Muscle layer of colon (tissue), 2 donors: ENCODE results near the gene OR2T2.
"Not testable (repeated sequence)": the region's sequence is repeated elsewhere in the genome, so short reads cannot be mapped to it uniquely, and the experiment has no call there.

ENCODE experiments used
- H3K27ac ChIP-seq: one replicate; pipeline ENCODE4 v1.7.0; 2013; ENCODE audit warnings: low read depth, mild to moderate bottlenecking, low read length, moderate library complexity
- H3K27me3 ChIP-seq, 2 donors: one replicate each; pipeline ENCODE4 v1.7.0; 2013; ENCODE audit warnings: low read length in 2 of 2, mild to moderate bottlenecking in 2 of 2; ENCODE audit not compliant: insufficient read depth in 2 of 2, control insufficient read depth in 1 of 2
- H3K36me3 ChIP-seq: one replicate; pipeline ENCODE4 v1.7.0; 2013; ENCODE audit warnings: mild to moderate bottlenecking, low read length; ENCODE audit not compliant: insufficient read depth
- H3K4me1 ChIP-seq: one replicate; pipeline ENCODE4 v1.7.0; 2013; ENCODE audit warnings: mild to moderate bottlenecking, low read length; ENCODE audit not compliant: insufficient read depth
- H3K4me3 ChIP-seq, 2 donors: one replicate each; pipeline ENCODE4 v1.7.0; 2013; ENCODE audit warnings: low read length in 2 of 2, low read depth in 1 of 2, mild to moderate bottlenecking in 1 of 2, moderate library complexity in 1 of 2
- H3K9ac ChIP-seq: one replicate; pipeline ENCODE4 v1.7.0; 2013; ENCODE audit warnings: low read length
- H3K9me3 ChIP-seq: one replicate; pipeline ENCODE4 v1.7.0; 2013; ENCODE audit warnings: mild to moderate bottlenecking, low read length
- donor health status: abdominal sarcoma.
- donor health status: Adenocarcinoma of cecum.

OR2T2 gene

GRCh38 chr1:248455045-248455444 lies 9.6 kb downstream of the OR2T2 start:
- not testable (repeated sequence) for H3K27me3 ChIP-seq, H3K9ac ChIP-seq, H3K27ac ChIP-seq, H3K4me3 ChIP-seq, H3K36me3 ChIP-seq, H3K4me1 ChIP-seq, H3K9me3 ChIP-seq

- H3K9ac ChIP-seq, H3K36me3 ChIP-seq, H3K9me3 ChIP-seq, H3K27ac ChIP-seq, H3K4me1 ChIP-seq, H3K27me3 ChIP-seq, H3K4me3 ChIP-seq: not testable (repeated sequence)
Observed at GRCh38 chr1:248456635-248457034, 11.2 kb downstream of the OR2T2 start.

GRCh38 chr1:248459117-248459516 lies 13.7 kb downstream of the OR2T2 start:
- not testable (repeated sequence) for H3K9me3 ChIP-seq, H3K27ac ChIP-seq, H3K9ac ChIP-seq, H3K27me3 ChIP-seq, H3K36me3 ChIP-seq, H3K4me1 ChIP-seq, H3K4me3 ChIP-seq

GRCh38 chr1:248471154-248471553 lies 25.7 kb downstream of the OR2T2 start:
- H3K9ac ChIP-seq = no peak overlapping the region
- H3K4me3 ChIP-seq = no peak overlapping the region
- H3K27me3 ChIP-seq = no peaks in the 10 kb centered on the region
- no peaks in the 10 kb centered on the region for H3K36me3 ChIP-seq
- H3K27ac ChIP-seq = no peak overlapping the region
- no peaks in the 10 kb centered on the region for H3K9me3 ChIP-seq
- no peaks in the 10 kb centered on the region for H3K4me1 ChIP-seq

GRCh38 chr1:248472111-248472510 lies 26.7 kb downstream of the OR2T2 start:
- not testable (repeated sequence) for H3K4me3 ChIP-seq, H3K4me1 ChIP-seq, H3K36me3 ChIP-seq, H3K27me3 ChIP-seq, H3K27ac ChIP-seq, H3K9ac ChIP-seq, H3K9me3 ChIP-seq

GRCh38 chr1:248473051-248473450 lies 27.6 kb downstream of the OR2T2 start, which contains the start of gene OR2T3:
TSS of gene OR2T3 (plus strand) at chr1:248473351. CDS start at chr1:248473351, 0 bp downstream.
- not testable (repeated sequence) for H3K9ac ChIP-seq, H3K27me3 ChIP-seq, H3K4me1 ChIP-seq, H3K4me3 ChIP-seq, H3K36me3 ChIP-seq, H3K27ac ChIP-seq, H3K9me3 ChIP-seq

GRCh38 chr1:248475660-248476059 lies 30.2 kb downstream of the OR2T2 start:
- not testable (repeated sequence) for H3K9me3 ChIP-seq, H3K4me1 ChIP-seq, H3K4me3 ChIP-seq, H3K36me3 ChIP-seq, H3K9ac ChIP-seq, H3K27me3 ChIP-seq, H3K27ac ChIP-seq

- H3K9me3 ChIP-seq, H3K27ac ChIP-seq, H3K4me3 ChIP-seq, H3K27me3 ChIP-seq, H3K9ac ChIP-seq, H3K4me1 ChIP-seq, H3K36me3 ChIP-seq: not testable (repeated sequence)
Observed at GRCh38 chr1:248481686-248482579, 36.5 kb downstream of the OR2T2 start.

GRCh38 chr1:248488289-248488688 lies 42.9 kb downstream of the OR2T2 start, which contains the start of gene OR2T5:
TSS of gene OR2T5 (plus strand) at chr1:248488589. CDS start at chr1:248488589, 0 bp downstream.
- H3K27me3 ChIP-seq, H3K9me3 ChIP-seq, H3K4me1 ChIP-seq, H3K4me3 ChIP-seq, H3K27ac ChIP-seq, H3K9ac ChIP-seq, H3K36me3 ChIP-seq: not testable (repeated sequence)

GRCh38 chr1:248496661-248497060 lies 51.2 kb downstream of the OR2T2 start:
- not testable (repeated sequence) for H3K4me1 ChIP-seq, H3K36me3 ChIP-seq, H3K9me3 ChIP-seq, H3K27me3 ChIP-seq, H3K9ac ChIP-seq, H3K27ac ChIP-seq, H3K4me3 ChIP-seq

GRCh38 chr1:248500305-248501035 lies 55.0 kb downstream of the OR2T2 start:
- H3K9me3 ChIP-seq, H3K9ac ChIP-seq, H3K4me3 ChIP-seq, H3K36me3 ChIP-seq, H3K27me3 ChIP-seq, H3K4me1 ChIP-seq, H3K27ac ChIP-seq: not testable (repeated sequence)
